ENCODE measurements around the gene EFNA5.

- no peak for TF ChIP-seq POLR2A (IDR thresholded peaks at IDR 0.05; ENCODE audit: low read depth)
- TF ChIP-seq CTCF (IDR thresholded peaks at IDR 0.05): no peak
- TF ChIP-seq POLR2AphosphoS5 (IDR thresholded peaks at IDR 0.05): no peak
- no peak for TF ChIP-seq EP300 (IDR thresholded peaks at IDR 0.05)
Measured at GRCh38 chr5:107578051-107578635, 92.6 kb downstream of the EFNA5 start.
